ENCODE results near the gene UBE2D2. TPM values are rescaled to one million over a fixed set of nuclear protein-coding genes. Genes with fewer than 3 reads are reported as not detected.
A peak's percentile ranks its signal among the peaks of the same experiment; 100 is the strongest.
"Not testable (repeated sequence)": the region's sequence is repeated elsewhere in the genome, so short reads cannot be mapped to it uniquely, and the experiment has no call there.

UBE2D2 gene
- polyA plus RNA-seq (2013, experiment 1 of 2; ENCODE audit: insufficient read length), result 134 TPM
- 141 TPM for polyA plus RNA-seq (2013, experiment 2 of 2; ENCODE audit: insufficient read length)

- DNase-seq, result peak; percentile 99
Measured at GRCh38 chr5:139560752-139561654, at the start of gene UBE2D2. TSS of gene UBE2D2 (plus strand) at chr5:139561339. CDS start at chr5:139561792, 453 bp downstream.

DNA sequence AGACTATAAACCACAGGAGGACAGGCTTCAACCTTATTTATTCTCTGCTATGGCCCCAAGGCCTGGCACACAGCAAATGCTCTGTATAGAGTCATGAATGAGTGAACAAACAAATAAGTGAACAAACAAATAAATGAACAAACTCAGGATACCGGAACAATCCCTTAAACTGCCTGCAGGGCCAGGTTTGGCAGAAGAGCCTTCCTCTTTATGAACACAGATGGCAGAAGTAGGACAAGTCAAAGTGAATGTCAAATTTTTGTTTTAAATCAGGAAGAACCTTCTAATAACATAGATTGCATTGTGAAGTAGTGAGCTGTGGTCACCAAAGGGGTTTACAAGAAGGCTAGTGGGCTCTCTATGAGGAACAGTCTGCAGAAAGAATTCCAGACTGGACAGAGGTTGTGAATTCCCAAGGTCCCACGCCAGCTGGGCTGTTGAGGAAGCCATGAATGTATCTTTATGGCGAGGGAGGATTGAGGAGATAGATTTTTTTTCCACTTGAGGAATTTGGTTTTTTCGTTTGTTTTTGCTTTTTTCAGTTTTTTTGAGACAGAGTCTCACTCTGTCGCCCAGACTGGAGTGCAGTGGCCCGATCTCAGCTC lies 48.3 kb upstream of the UBE2D2 start:
- DNase-seq, result no peak

- peak; percentile 83 for DNase-seq
Measured at GRCh38 chr5:139513434-139513833, 47.7 kb upstream of the UBE2D2 start.

DNA sequence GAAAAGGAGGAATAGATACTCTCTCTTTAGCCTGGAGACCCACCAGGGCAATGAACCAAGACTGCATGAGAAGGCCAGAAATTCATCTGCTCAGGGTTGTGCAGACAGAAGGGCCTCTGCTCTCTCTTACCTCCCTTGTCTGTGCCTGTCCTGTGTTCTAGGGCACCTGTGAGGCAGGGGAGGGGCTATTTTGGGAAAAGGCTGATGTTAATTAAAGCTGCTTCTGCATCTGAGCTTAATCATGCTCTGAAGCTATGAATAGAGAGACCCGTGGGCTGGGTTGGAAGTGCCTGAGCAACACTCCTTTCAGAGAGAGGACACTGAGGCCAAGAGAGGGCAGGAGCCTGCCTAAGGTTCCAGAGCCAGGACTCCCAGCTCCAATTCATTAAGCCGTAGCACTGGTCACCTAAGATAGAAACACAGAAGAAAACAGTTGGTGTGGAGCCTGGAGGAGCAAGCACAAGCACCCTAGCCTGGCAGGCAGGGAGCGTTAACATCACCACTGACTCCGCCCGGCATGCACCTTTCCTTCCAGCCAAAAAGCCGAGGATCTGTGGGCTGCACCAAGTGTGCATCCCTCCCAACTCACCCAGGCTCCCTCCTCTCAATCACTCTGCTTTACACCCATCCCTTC lies 47.2 kb upstream of the UBE2D2 start:
- DNase-seq, result no peak

DNA sequence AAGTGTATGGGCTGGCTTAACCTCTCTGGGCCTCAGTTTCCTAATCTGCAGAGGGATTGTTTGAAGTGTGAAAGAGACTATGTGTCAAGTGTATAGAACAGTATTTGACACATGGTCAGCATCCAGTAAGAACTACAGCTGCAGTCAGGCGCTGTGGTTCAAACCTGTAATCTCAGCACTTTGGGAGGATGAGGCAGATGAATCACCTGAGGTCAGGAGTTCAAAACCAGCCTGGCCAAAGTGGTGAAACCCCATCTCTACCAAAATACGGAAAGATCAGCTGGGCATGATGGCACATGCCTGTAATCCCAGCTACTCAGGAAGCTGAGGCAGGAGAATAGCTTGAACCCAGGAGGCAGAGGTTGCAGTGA lies 46.7 kb upstream of the UBE2D2 start:
- no peak for DNase-seq

DNA sequence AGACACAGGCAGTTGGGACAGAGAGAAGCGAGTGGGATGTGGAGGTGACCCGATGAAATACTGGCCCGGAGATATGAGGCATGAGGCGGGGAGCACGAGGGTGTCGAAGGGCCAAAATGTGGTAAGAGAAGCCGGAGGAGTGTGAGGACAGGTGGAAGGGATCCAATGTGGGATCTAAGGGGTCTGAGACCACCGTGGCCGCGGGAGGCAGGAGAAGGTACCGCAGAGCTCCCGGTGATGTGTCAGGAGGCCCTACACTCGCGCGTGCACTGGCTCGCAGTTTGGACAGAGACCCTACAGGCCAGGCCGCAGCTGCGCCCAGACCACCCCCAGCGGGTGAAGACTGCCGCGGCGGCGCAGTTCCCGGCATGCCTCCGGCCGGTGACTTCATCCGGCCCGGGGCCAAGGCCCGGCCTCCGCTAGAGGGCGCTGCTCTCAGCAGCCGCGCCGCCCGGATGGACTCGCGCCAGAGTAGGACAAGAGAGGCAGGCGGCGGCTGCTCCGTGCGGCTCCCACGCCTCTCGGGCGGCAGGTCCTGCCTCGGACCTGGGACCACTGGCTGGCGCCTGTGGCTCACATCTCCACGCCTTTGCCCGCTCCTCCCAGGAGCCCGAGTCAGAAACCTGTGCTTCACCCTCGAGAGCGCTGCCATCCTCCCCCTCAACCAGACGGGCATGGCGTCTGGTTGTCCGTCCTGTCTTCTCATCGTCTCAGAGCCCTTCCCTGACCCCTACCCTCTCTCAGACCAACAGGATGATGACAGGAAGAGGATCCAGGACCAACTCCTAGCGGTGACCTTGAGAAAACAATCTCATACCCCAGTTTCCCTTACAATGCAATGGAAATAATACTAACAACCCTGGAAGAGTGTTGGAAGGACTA lies 43.2 kb upstream of the UBE2D2 start:
- peak; percentile 85 for DNase-seq

DNA sequence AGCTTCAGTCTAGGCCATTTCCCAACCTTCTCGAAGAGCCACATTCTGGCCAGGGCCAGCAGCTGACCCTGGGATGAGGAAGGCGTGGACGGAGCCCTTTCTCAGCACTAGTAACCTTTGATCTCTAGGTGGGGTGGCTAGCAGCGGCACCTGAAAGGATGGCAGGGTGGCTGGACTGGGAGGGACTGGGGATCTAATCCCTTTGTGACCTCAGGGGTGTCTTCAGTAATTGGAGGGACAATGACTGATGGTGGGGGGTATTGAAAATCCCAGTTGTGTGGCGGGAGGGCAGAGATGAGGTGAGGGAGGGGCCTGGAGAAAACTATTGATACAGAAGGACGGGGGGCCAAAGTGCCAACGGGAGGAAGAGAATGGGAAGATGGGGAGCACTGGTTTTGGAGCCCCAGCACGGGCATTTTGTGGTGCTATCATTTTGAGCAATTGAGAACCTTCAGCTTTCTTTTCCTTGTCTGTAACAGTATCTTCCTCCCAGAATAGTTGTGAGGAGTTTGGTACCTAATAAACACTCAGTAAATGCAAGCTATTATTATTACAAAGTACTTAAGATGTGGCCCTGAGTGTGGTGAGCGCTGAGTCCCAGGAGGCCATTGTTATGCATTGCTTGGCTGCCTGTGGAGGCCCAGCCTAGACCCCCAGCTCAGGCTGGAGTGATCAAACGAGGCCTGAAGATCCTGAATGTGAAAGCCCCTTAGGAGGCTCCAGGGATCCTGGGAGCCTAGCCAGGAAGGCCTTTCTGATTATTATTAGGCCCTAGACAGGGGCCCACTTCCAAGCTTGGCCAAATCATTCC lies 37.3 kb upstream of the UBE2D2 start:
- DNase-seq, result peak; percentile 22

DNA sequence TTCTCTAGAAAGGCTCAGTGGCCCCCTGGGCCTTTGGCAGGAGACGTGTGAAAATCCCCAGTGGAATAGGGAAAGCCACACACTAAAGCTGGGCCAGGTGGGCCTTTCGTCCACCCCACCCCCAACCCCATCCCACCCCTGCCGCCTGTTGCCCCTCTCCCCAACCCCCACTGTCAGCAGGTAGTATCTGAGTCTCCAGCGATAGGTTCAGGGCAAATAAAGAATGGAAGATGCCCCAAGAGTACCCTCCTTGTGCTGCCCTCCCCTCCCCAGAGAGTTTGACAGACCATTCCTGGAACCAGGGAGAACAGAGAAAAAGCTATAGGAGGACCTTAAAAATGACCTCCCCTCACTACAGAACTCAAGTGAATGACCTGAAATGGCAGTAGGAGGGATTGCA lies 36.7 kb upstream of the UBE2D2 start:
- no peak for DNase-seq

DNA sequence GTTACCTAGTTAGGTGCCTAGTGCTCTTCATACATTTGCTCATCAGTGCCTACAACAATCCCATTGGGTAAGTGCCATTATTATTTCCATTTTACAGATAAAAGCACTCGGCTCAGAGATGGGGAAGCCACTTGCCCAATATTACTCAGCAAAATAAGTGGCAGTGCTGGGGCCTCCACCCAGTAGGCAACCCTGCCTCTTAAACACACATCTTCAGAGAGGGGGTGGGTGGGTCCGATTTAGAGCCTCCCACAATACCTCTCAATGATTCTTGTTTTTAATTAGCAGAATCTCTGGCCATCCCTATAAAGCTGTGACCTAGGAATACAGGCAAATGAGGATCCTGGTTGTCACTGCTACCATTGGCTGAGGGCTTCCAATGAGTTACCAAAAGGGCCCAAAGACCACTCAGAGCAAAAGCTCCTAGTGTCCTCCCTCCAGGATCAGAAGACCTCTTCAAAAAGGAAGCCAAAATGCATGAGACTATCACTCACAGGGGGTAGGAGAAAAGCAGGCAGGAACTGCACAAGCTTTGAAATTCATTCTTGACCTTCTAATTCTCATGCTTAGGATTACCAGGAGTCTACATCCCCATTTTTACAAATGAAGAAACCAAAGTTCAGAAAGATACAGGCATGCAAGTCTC lies 36.1 kb upstream of the UBE2D2 start:
- DNase-seq, result no peak

DNA sequence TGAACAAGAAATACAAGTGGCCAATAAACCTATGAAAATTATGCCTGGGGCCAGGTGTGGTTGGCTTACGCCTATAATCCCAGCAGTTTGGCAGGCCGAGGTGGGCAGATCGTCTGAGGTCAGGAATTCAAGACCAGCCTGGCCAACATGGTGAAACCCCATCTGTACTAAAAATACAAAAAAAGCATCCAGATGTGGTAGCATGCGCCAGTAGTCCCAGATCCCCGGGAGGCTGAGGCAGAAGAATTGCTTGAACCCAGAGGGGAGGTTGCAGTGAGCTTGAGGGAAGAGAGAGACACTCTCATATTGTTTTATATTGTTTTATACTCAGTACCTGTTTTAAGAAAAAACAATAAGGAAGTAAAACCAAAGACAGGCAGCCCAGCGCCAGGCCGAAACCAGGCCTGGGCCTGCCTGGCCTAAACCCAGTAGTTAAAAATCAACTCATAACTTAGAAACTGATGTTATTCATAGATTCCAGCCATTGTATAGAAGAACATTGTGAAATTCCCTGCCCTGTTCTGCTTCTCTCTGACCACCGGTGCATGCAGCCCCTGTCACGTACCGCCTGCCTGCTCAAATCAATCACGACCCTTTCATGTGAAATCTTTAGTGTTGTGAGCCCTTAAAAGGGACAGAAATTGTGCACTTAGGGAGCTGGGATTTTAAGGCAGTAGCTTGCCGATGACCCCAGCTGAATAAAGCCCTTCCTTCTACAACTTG lies 35.4 kb upstream of the UBE2D2 start:
- not testable (repeated sequence) for DNase-seq

DNA sequence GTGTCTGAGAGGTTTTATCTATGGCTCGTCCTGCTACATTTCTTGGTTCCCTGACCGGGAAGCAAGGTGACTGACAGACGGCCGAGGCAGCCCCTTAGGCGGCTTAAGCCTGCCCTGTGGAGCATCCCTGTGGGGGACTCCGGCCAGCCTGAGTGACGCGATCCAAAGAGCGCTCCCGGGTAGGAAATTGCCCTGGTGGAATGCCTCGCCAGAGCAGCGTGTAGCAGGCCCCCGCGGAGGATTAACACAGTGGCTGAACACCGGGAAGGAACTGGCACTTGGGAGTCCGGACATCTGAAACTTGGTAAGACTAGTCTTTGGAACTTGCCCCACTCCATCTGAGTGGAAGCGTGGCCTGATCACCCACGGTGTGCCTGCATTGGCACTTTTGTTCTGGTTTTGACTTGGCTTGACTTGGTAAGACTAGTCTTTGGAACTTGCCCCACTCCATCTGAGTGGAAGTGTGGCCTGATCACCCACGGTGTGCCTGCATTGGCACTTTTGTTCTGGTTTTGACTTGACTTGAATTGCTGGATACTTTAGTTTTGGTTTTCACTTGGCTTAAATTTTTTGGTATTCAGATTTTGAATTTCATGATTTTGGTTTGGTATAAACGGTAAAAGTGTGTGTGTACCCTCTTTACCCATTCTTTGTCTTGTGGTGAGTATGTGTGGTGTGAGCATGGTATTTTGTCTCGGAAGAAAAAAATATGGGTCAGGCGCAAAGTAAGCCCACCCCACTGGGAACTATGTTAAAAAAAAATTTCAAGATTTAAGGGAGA lies 34.6 kb upstream of the UBE2D2 start:
- not testable (repeated sequence) for DNase-seq

- not testable (repeated sequence) for DNase-seq
Measured at GRCh38 chr5:139527090-139527470, 34.1 kb upstream of the UBE2D2 start.

DNA sequence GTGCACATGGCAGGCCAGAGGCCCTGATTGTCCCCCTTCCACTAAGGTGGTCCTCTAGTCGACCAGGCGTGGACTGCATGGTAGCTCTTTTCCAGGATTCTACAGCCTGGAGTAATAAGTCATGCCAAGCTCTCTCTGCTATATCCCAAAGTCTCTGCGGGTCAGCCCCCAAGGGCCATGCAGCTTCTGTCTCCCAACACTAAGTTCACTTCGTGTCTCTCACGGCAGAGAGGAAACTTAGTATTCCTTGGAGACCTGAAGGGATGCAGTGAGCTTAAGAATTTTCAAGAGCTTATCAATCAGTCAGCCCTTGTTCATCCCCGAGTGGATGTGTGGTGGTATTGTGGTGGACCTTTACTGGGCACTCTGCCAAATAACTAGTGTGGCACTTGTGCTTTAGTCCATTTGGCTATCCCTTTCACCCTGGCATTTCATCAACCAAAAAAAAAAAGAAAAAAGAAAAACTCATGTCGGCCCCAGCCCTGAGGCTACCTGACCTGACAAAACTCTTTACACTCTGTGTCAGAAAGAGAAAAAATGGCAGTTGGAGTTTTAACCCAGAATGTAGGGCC lies 33.2 kb upstream of the UBE2D2 start:
- not testable (repeated sequence) for DNase-seq

DNA sequence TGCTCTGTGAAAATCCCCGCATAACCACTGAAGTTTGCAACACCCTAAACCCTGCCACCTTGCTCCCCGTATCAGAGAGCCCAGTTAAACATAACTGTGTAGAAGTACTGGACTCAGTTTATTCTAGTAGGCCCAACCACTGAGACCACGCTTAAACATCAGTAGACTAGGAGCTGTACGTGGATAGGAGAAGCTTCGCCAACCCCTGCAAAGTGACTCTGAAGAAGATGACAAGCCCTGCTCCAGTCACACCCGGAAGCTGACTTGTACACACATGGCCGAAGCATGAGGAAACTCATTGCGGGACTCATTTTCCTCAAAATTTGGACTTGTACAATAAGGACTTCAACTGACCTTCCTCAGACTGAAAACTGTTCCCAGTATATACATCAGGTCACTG lies 32.4 kb upstream of the UBE2D2 start:
- DNase-seq, result not testable (repeated sequence)

GRCh38 chr5:139530079-139530478 lies 31.1 kb upstream of the UBE2D2 start:
- not testable (repeated sequence) for DNase-seq

DNA sequence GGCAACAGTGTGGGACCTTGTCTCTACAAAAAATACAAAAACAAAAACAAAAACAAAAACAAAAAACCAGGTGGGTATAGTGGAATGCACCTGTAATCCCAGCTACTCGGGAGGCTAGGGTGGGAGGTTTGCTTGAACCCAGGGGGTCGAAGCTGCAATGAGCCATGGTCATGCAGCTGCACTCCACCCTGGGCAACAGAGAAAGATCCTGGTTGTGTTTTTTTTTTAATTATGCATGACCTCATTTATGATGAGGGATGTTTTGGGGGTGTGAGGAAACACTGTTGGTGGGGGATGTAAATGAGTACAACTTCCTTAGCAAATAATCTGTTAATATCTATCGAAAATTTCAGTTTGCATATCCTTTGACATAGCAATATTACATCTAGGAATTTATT lies 29.4 kb upstream of the UBE2D2 start:
- no peak for DNase-seq

DNA sequence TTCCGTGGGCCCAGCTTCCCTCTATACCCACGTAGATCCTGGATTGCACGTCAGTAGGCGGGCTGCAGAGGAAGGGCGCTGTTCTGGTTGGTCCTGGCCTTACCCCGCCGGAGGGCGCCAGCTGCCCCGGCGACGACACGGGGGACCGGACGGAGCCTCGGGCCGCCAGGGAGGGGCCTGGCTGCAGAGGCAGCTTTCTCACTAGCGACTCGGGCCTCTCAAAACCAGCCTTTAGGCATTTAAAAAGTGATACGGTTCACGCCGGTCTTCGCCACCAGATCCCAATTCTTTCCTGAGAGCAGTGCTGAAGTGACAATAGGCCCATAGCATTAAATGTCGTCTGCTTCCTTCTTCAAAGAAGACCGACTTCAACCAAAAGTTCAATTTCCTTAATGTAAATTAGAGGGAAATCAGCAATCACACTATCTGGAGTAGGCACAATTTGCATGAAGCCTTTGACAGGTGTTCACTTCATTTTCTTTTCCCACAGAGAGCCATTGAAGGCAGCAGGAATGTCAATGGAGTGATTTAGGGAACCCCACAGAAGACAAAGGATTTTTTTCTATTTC lies 17.6 kb upstream of the UBE2D2 start:
- DNase-seq, result peak; percentile 10

- DNase-seq, result not testable (repeated sequence)
Measured at GRCh38 chr5:139546593-139546992, 14.5 kb upstream of the UBE2D2 start.

Measured in fibroblast of skin of abdomen (primary cell).